ENCODE results near the gene DHRS12. TPM values are rescaled to one million over a fixed set of nuclear protein-coding genes. Genes with fewer than 3 reads are reported as not detected.
A peak's percentile ranks its signal among the peaks of the same experiment; 100 is the strongest.

DHRS12 gene
- total and polyA plus RNA-seq, 3 donors from 2014 or later: 11.4 to 16.8 (median 15.9) TPM

- H3K36me3 ChIP-seq (ENCODE audit: low read depth, missing control alignments): no peaks in the 10 kb centered on the region
- TF ChIP-seq POLR2A (IDR thresholded peaks at IDR 0.05): no peak
- no peak for TF ChIP-seq CTCF (IDR thresholded peaks at IDR 0.05)
- intact Hi-C loops (cut with DNase I; ENCODE audit: low total_unique reads): no loop called here
Measured at GRCh38 chr13:51769455-51770127, 34.4 kb downstream of the DHRS12 start.

GRCh38 chr13:51768976-51769375, 35.0 kb downstream of the DHRS12 start:
- Histone ChIP-seq H3K4me3 (no peak overlapping the region), H3K4me1 (peaks cover 39% of the 10 kb centered on the region), H3K27me3 (no peaks in the 10 kb centered on the region), H3K36me3 (ENCODE audit: low read depth, missing control alignments) (no peaks in the 10 kb centered on the region), H3K27ac (peak overlapping the region; percentile 92 to 93), H3K9me3 (no peaks in the 10 kb centered on the region)
- DNase-seq: no peak
- intact Hi-C loops (cut with DNase I; ENCODE audit: low total_unique reads): no loop called here
- 62 to 80% methylated on average over 10 to 17 of the region's 19 CpGs for WGBS, 2 donors
- TF ChIP-seq CTCF (IDR thresholded peaks at IDR 0.05) (no peak), POLR2A (IDR thresholded peaks at IDR 0.05) (no peak)

More at GRCh38 chr13:51769455-51770127, 34.4 kb downstream of the DHRS12 start:
- peak; percentile 82 for DNase-seq
- peaks cover 32% of the 10 kb centered on the region for H3K4me1 ChIP-seq
- no peaks in the 10 kb centered on the region for H3K9me3 ChIP-seq
- 30 to 39% methylated on average over 11 of the region's 11 CpGs for WGBS, 2 donors
- no peak overlapping the region for H3K4me3 ChIP-seq
- H3K27me3 ChIP-seq: no peaks in the 10 kb centered on the region
- H3K27ac ChIP-seq: peak overlapping the region; percentile 92 to 93

- H3K4me1 ChIP-seq: peaks cover 44% of the 10 kb centered on the region
- H3K36me3 ChIP-seq (ENCODE audit: low read depth, missing control alignments): no peaks in the 10 kb centered on the region
- WGBS, 2 donors: 23 to 44% methylated on average over 11 to 15 of the region's 15 CpGs
- H3K27ac ChIP-seq: peak overlapping the region; percentile 92 to 93
- H3K4me3 ChIP-seq: no peak overlapping the region
- no peaks in the 10 kb centered on the region for H3K27me3 ChIP-seq
- no peaks in the 10 kb centered on the region for H3K9me3 ChIP-seq
- TF ChIP-seq CTCF (IDR thresholded peaks at IDR 0.05) (no peak), POLR2A (IDR thresholded peaks at IDR 0.05) (no peak)
- intact Hi-C loops (cut with DNase I; ENCODE audit: low total_unique reads): no loop called here
- peak; percentile 61 for DNase-seq
Measured at GRCh38 chr13:51768378-51768921, 35.5 kb downstream of the DHRS12 start.

- H3K36me3 ChIP-seq (ENCODE audit: low read depth, missing control alignments): no peaks in the 10 kb centered on the region
- DNase-seq: no peak
- 78 to 80% methylated on average over 8 of the region's 8 CpGs for WGBS, 2 donors
- intact Hi-C loops (cut with DNase I; ENCODE audit: low total_unique reads): no loop called here
- H3K27me3 ChIP-seq: no peaks in the 10 kb centered on the region
- H3K9me3 ChIP-seq: no peaks in the 10 kb centered on the region
- H3K4me1 ChIP-seq: peaks cover 44% of the 10 kb centered on the region
- H3K4me3 ChIP-seq: no peak overlapping the region
- no peak overlapping the region for H3K27ac ChIP-seq
- no peak for TF ChIP-seq CTCF (IDR thresholded peaks at IDR 0.05)
- TF ChIP-seq POLR2A (IDR thresholded peaks at IDR 0.05): no peak
Measured at GRCh38 chr13:51767100-51767499, 36.9 kb downstream of the DHRS12 start.

- intact Hi-C loops (cut with DNase I; ENCODE audit: low total_unique reads): no loop called here
- H3K36me3 ChIP-seq (ENCODE audit: low read depth, missing control alignments): no peaks in the 10 kb centered on the region
Measured at GRCh38 chr13:51765142-51765515, 38.8 kb downstream of the DHRS12 start.

More at GRCh38 chr13:51765142-51765515, 38.8 kb downstream of the DHRS12 start:
- H3K4me1 ChIP-seq: peaks cover 34% of the 10 kb centered on the region
- TF ChIP-seq POLR2A (IDR thresholded peaks at IDR 0.05) (no peak), CTCF (IDR thresholded peaks at IDR 0.05) (no peak)
- WGBS, 2 donors: 82 to 83% methylated on average over 4 of the region's 4 CpGs
- H3K27me3 ChIP-seq: no peaks in the 10 kb centered on the region
- H3K27ac ChIP-seq: peak overlapping the region; percentile 68 to 89
- DNase-seq: no peak
- H3K9me3 ChIP-seq: no peaks in the 10 kb centered on the region
- no peak overlapping the region for H3K4me3 ChIP-seq

Data from testis (tissue), 3 donors.